PFSK-1 (cell line): ENCODE results near the gene ARNT2.

Experiments used
- FOXP2 ChIP-seq: optimal IDR thresholded peaks from 2 replicates; pipeline ENCODE3; 2011; ENCODE audit warnings: borderline replicate concordance, control low read depth, inconsistent platforms; ENCODE audit not compliant: insufficient read depth; ENCODE audit errors: extremely low read length, extremely low read depth
- POLR2AphosphoS5 ChIP-seq: IDR thresholded peaks from 2 replicates; pipeline ENCODE4 v1.6.1; 2012; ENCODE audit warnings: low read depth, mild to moderate bottlenecking, control low read depth, low read length, moderate library complexity
- REST ChIP-seq, 2 experiments: IDR thresholded peaks; 2 replicates each; pipeline versions ENCODE4 v1.6.1 to v1.8.0; 2011 to 2012; ENCODE audit warnings: low read depth in 2 of 2, low read length in 2 of 2, control low read depth in 1 of 2, inconsistent platforms in 1 of 2, mild to moderate bottlenecking in 1 of 2, moderate library complexity in 1 of 2; ENCODE audit not compliant: insufficient read depth in 1 of 2
- SIN3A ChIP-seq: IDR thresholded peaks from 2 replicates; pipeline ENCODE4 v1.6.1; 2012; ENCODE audit warnings: mild to moderate bottlenecking, low read length, moderate library complexity, borderline replicate concordance; ENCODE audit not compliant: insufficient read depth
- TAF1 ChIP-seq: IDR thresholded peaks from 2 replicates; pipeline ENCODE4 v1.6.1; 2012; ENCODE audit warnings: low read length, control low read depth, borderline replicate concordance; ENCODE audit not compliant: insufficient read depth

The ARNT2 gene

GRCh38 chr15:80500021-80500420, 95.8 kb downstream of the ARNT2 start:
- TF ChIP-seq FOXP2, result no peak
- no peak for TF ChIP-seq REST (IDR thresholded peaks at IDR 0.05; ENCODE audit: insufficient read depth in 1 of 2, low read depth in 2 of 2, low read length in 2 of 2)
- no peak for TF ChIP-seq TAF1
- TF ChIP-seq POLR2AphosphoS5, result no peak
- TF ChIP-seq SIN3A, result no peak

GRCh38 chr15:80501476-80501875, 97.3 kb downstream of the ARNT2 start:
- TF ChIP-seq POLR2AphosphoS5 (no peak), SIN3A (no peak), REST (IDR thresholded peaks at IDR 0.05; ENCODE audit: insufficient read depth in 1 of 2, low read depth in 2 of 2, low read length in 2 of 2) (no peak), TAF1 (no peak), FOXP2 (no peak)

- TF ChIP-seq SIN3A (no peak), TAF1 (no peak), REST (IDR thresholded peaks at IDR 0.05; ENCODE audit: insufficient read depth in 1 of 2, low read depth in 2 of 2, low read length in 2 of 2) (no peak), FOXP2 (no peak), POLR2AphosphoS5 (no peak)
Observed at GRCh38 chr15:80502782-80503181, 98.6 kb downstream of the ARNT2 start.

GRCh38 chr15:80503319-80503952, 99.3 kb downstream of the ARNT2 start:
- TF ChIP-seq TAF1 (no peak), FOXP2 (no peak), SIN3A (no peak), REST (IDR thresholded peaks at IDR 0.05; ENCODE audit: insufficient read depth in 1 of 2, low read depth in 2 of 2, low read length in 2 of 2) (no peak), POLR2AphosphoS5 (no peak)

GRCh38 chr15:80504931-80505330, 100.7 kb downstream of the ARNT2 start:
- TF ChIP-seq FOXP2, result no peak
- TF ChIP-seq REST (IDR thresholded peaks at IDR 0.05; ENCODE audit: insufficient read depth in 1 of 2, low read depth in 2 of 2, low read length in 2 of 2), result no peak
- TF ChIP-seq SIN3A, result no peak
- no peak for TF ChIP-seq TAF1
- TF ChIP-seq POLR2AphosphoS5, result no peak
